IMR-90 (cell line): ENCODE data around the gene TTC3.

Source experiments
- CEBPB ChIP-seq: IDR thresholded peaks from 2 replicates; pipeline ENCODE4 v1.6.1; 2012; ENCODE audit warnings: low read depth, low read length, improper control_type of control experiment
- CHD1 ChIP-seq: IDR thresholded peaks from 2 replicates; pipeline ENCODE4 v1.6.1; 2012; ENCODE audit warnings: low read depth, low read length, improper control_type of control experiment
- FOS ChIP-seq: fragments of 150-350 bp; IDR thresholded peaks from 2 replicates; pipeline ENCODE4 v1.6.1; 2016; ENCODE audit warnings: low read depth, low read length
- MXI1 ChIP-seq: IDR thresholded peaks from 2 replicates; pipeline ENCODE4 v1.6.1; 2012; ENCODE audit warnings: low read depth, mild to moderate bottlenecking, low read length, moderate library complexity, borderline replicate concordance
- NFE2L2 ChIP-seq: fragments of 150-350 bp; IDR thresholded peaks from 2 replicates; pipeline ENCODE4 v1.6.1; 2016; ENCODE audit warnings: low read depth, mild to moderate bottlenecking, low read length
- POLR2A ChIP-seq: IDR thresholded peaks from 2 replicates; pipeline ENCODE4 v1.6.1; 2012; ENCODE audit warnings: mild to moderate bottlenecking, low read depth, low read length
- RAD21 ChIP-seq: IDR thresholded peaks from 2 replicates; pipeline ENCODE4 v1.6.1; 2012; ENCODE audit warnings: low read length, improper control_type of control experiment
- RCOR1 ChIP-seq: IDR thresholded peaks from 2 replicates; pipeline ENCODE4 v1.6.1; 2012; ENCODE audit warnings: mild to moderate bottlenecking, low read length, improper control_type of control experiment; ENCODE audit not compliant: insufficient replicate concordance
- RFX5 ChIP-seq: IDR thresholded peaks from 2 replicates; pipeline ENCODE4 v1.8.0; 2012; ENCODE audit warnings: low read depth, mild to moderate bottlenecking, low read length, moderate library complexity
- SMC3 ChIP-seq: fragments of 150-350 bp; IDR thresholded peaks from 2 replicates; pipeline ENCODE4 v1.6.1; 2016; ENCODE audit warnings: low read depth, mild to moderate bottlenecking, antibody characterized with exemption, low read length, moderate library complexity
- TF ChIP-seq, protein P1 (sequence below): conservative IDR thresholded peaks from 2 replicates; pipeline ENCODE4 v1.5.1; 2012; ENCODE audit warnings: mild to moderate bottlenecking, low read depth, low read length, improper control_type of control experiment
- TF ChIP-seq, protein P2 (sequence below): fragments of 150-350 bp; IDR thresholded peaks from 2 replicates; pipeline ENCODE4 v1.6.1; 2017; ENCODE audit warnings: mild to moderate bottlenecking, antibody characterized with exemption, low read length, low read depth

- TF ChIP-seq MXI1 (no peak), CHD1 (no peak), RCOR1 (no peak), RAD21 (no peak), POLR2A (no peak), CEBPB (no peak), RFX5 (no peak), NFE2L2 (no peak), FOS (no peak), SMC3 (no peak)
- TF ChIP-seq, protein P1, sequence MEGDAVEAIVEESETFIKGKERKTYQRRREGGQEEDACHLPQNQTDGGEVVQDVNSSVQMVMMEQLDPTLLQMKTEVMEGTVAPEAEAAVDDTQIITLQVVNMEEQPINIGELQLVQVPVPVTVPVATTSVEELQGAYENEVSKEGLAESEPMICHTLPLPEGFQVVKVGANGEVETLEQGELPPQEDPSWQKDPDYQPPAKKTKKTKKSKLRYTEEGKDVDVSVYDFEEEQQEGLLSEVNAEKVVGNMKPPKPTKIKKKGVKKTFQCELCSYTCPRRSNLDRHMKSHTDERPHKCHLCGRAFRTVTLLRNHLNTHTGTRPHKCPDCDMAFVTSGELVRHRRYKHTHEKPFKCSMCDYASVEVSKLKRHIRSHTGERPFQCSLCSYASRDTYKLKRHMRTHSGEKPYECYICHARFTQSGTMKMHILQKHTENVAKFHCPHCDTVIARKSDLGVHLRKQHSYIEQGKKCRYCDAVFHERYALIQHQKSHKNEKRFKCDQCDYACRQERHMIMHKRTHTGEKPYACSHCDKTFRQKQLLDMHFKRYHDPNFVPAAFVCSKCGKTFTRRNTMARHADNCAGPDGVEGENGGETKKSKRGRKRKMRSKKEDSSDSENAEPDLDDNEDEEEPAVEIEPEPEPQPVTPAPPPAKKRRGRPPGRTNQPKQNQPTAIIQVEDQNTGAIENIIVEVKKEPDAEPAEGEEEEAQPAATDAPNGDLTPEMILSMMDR, result no peak
- TF ChIP-seq, protein P2, sequence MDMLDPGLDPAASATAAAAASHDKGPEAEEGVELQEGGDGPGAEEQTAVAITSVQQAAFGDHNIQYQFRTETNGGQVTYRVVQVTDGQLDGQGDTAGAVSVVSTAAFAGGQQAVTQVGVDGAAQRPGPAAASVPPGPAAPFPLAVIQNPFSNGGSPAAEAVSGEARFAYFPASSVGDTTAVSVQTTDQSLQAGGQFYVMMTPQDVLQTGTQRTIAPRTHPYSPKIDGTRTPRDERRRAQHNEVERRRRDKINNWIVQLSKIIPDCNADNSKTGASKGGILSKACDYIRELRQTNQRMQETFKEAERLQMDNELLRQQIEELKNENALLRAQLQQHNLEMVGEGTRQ, result no peak
Measured at GRCh38 chr21:37030864-37031263, 42.2 kb upstream of the TTC3 start.
